ENCODE measurements around the gene PRRT1B.

Gene PRRT1B

DNA sequence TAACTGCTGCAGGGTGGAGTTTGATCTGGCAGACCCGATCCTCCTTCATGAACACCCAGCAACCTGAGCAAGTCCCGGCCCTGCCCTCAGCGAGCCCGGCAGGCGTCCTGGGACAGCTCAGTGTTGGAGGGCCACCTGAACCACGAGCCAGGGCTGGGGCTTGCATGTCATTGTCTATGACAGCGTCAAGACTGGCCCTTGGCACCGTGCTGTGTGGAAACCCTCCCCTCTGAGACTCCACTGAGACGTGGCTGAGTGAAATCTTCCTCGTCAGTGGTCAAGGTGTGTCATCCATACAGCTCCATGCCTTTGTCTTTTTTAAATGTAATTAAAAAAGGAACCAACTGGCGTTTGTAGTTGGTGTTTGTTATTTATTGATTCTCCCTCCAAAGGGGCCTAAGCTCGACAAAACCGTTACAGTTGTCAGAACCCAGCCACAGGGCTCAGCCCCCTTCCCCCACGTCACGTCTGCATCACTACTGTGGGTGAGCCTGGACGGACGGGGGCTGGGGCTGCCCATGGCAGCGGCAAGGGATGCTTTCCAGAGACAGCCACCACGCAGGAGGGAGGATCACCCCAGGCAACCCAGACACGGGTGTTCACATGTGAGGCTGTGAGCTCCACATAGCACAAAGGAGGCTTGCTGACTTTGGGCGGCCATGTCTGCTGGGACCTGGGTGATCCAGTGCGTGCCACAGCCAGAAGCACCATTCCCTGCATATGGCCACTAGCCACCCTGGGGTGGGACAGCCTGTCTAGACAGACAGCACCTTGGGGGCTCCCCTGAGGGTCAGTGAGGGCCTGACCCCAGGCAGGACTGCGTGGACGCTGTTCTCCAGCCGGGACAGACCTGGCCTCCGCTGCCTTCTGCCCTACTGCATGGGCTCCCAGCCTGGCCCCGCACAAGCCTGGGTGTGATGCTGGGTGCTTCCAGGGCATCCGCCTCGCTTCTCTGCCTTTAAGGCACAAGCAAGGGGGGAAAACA lies 21.6 kb upstream of the PRRT1B start:
- Histone ChIP-seq H3K9ac (ENCODE audit: low read length) (no peak overlapping the region), H2BK15ac (replicated peaks; ENCODE audit: low read depth) (no peak overlapping the region), H3K4me3 (ENCODE audit: low read length) (no peak overlapping the region), H3K36me3 (ENCODE audit: control insufficient read depth, insufficient read depth, low read length) (peaks cover 17% of the 10 kb centered on the region), H4K5ac (ENCODE audit: low read length) (no peak overlapping the region), H2BK5ac (ENCODE audit: low read length) (no peak overlapping the region), H2AK5ac (ENCODE audit: low read length) (no peak overlapping the region), H3K56ac (ENCODE audit: low read length) (no peak overlapping the region), H3K79me2 (ENCODE audit: control insufficient read depth, insufficient read depth, low read length) (no peaks in the 10 kb centered on the region), H3K27me3 (ENCODE audit: insufficient read depth, low read length, poor library complexity) (no peaks in the 10 kb centered on the region), H3K4ac (ENCODE audit: low read depth, low read length) (no peak overlapping the region), H3K4me1 (ENCODE audit: control insufficient read depth, low read depth, low read length) (no peaks in the 10 kb centered on the region), H3K79me1 (ENCODE audit: low read length) (no peaks in the 10 kb centered on the region), H3K18ac (ENCODE audit: low read length) (no peak overlapping the region), H3K27ac (ENCODE audit: low read depth, low read length) (no peak overlapping the region), H4K8ac (ENCODE audit: low read depth, low read length) (no peak overlapping the region), H3K23ac (ENCODE audit: low read length) (peak overlapping the region; percentile 66), H2BK120ac (ENCODE audit: low read depth, low read length) (no peak overlapping the region), H3K4me2 (ENCODE audit: low read length) (no peak overlapping the region)
- no CpG with 5 or more reads among the region's 29 CpGs for WGBS (ENCODE audit: extremely low coverage, insufficient coverage, low lambda C conversion rate)
- DNase-seq = no peak

GRCh38 chr9:131524665-131525315 lies 20.5 kb upstream of the PRRT1B start:
- Histone ChIP-seq H3K4ac (ENCODE audit: low read depth, low read length) (no peak overlapping the region), H2BK5ac (ENCODE audit: low read length) (no peak overlapping the region), H3K4me2 (ENCODE audit: low read length) (no peak overlapping the region), H3K79me2 (ENCODE audit: control insufficient read depth, insufficient read depth, low read length) (no peaks in the 10 kb centered on the region), H2AK5ac (ENCODE audit: low read length) (no peak overlapping the region), H3K56ac (ENCODE audit: low read length) (no peak overlapping the region), H3K27me3 (ENCODE audit: insufficient read depth, low read length, poor library complexity) (no peaks in the 10 kb centered on the region), H3K9ac (ENCODE audit: low read length) (no peak overlapping the region), H2BK15ac (replicated peaks; ENCODE audit: low read depth) (no peak overlapping the region), H3K4me1 (ENCODE audit: control insufficient read depth, low read depth, low read length) (no peaks in the 10 kb centered on the region), H3K23ac (ENCODE audit: low read length) (no peak overlapping the region), H3K18ac (ENCODE audit: low read length) (no peak overlapping the region), H4K5ac (ENCODE audit: low read length) (no peak overlapping the region), H3K36me3 (ENCODE audit: control insufficient read depth, insufficient read depth, low read length) (peaks cover 15% of the 10 kb centered on the region), H3K27ac (ENCODE audit: low read depth, low read length) (no peak overlapping the region), H4K8ac (ENCODE audit: low read depth, low read length) (no peak overlapping the region), H3K4me3 (ENCODE audit: low read length) (no peak overlapping the region), H3K79me1 (ENCODE audit: low read length) (peaks cover 4% of the 10 kb centered on the region), H2BK120ac (ENCODE audit: low read depth, low read length) (no peak overlapping the region)
- no CpG with 5 or more reads among the region's 23 CpGs for WGBS (ENCODE audit: extremely low coverage, insufficient coverage, low lambda C conversion rate)
- DNase-seq = no peak

GRCh38 chr9:131525643-131526565 lies 19.4 kb upstream of the PRRT1B start:
- H3K4ac ChIP-seq (ENCODE audit: low read depth, low read length) = no peak overlapping the region
- H3K27me3 ChIP-seq (ENCODE audit: insufficient read depth, low read length, poor library complexity) = no peaks in the 10 kb centered on the region
- H4K8ac ChIP-seq (ENCODE audit: low read depth, low read length) = no peak overlapping the region
- peaks cover 5% of the 10 kb centered on the region for H3K79me2 ChIP-seq (ENCODE audit: control insufficient read depth, insufficient read depth, low read length)
- H3K36me3 ChIP-seq (ENCODE audit: control insufficient read depth, insufficient read depth, low read length) = peaks cover 14% of the 10 kb centered on the region
- no peak overlapping the region for H3K4me3 ChIP-seq (ENCODE audit: low read length)
- no peak overlapping the region for H3K9ac ChIP-seq (ENCODE audit: low read length)
- no peak overlapping the region for H4K5ac ChIP-seq (ENCODE audit: low read length)
- no peak overlapping the region for H2BK120ac ChIP-seq (ENCODE audit: low read depth, low read length)
- H3K4me2 ChIP-seq (ENCODE audit: low read length) = no peak overlapping the region
- peaks cover 5% of the 10 kb centered on the region for H3K4me1 ChIP-seq (ENCODE audit: control insufficient read depth, low read depth, low read length)
- no peak overlapping the region for H3K23ac ChIP-seq (ENCODE audit: low read length)
- H3K18ac ChIP-seq (ENCODE audit: low read length) = no peak overlapping the region
- no peak overlapping the region for H2BK5ac ChIP-seq (ENCODE audit: low read length)
- no CpG with 5 or more reads among the region's 19 CpGs for WGBS (ENCODE audit: extremely low coverage, insufficient coverage, low lambda C conversion rate)
- H3K79me1 ChIP-seq (ENCODE audit: low read length) = peaks cover 10% of the 10 kb centered on the region
- no peak overlapping the region for H2BK15ac ChIP-seq (replicated peaks; ENCODE audit: low read depth)
- H3K27ac ChIP-seq (ENCODE audit: low read depth, low read length) = no peak overlapping the region
- H3K56ac ChIP-seq (ENCODE audit: low read length) = no peak overlapping the region
- H2AK5ac ChIP-seq (ENCODE audit: low read length) = no peak overlapping the region
- DNase-seq = no peak

GRCh38 chr9:131528186-131528585 lies 17.1 kb upstream of the PRRT1B start:
- H3K27me3 ChIP-seq (ENCODE audit: insufficient read depth, low read length, poor library complexity) = no peaks in the 10 kb centered on the region
- no peak overlapping the region for H3K9ac ChIP-seq (ENCODE audit: low read length)
- peaks cover 10% of the 10 kb centered on the region for H3K79me1 ChIP-seq (ENCODE audit: low read length)
- no CpG with 5 or more reads among the region's 7 CpGs for WGBS (ENCODE audit: extremely low coverage, insufficient coverage, low lambda C conversion rate)
- no peak overlapping the region for H3K23ac ChIP-seq (ENCODE audit: low read length)
- H2AK5ac ChIP-seq (ENCODE audit: low read length) = no peak overlapping the region
- H2BK120ac ChIP-seq (ENCODE audit: low read depth, low read length) = no peak overlapping the region
- no peak overlapping the region for H2BK5ac ChIP-seq (ENCODE audit: low read length)
- H3K4me1 ChIP-seq (ENCODE audit: control insufficient read depth, low read depth, low read length) = peaks cover 5% of the 10 kb centered on the region
- peaks cover 11% of the 10 kb centered on the region for H3K36me3 ChIP-seq (ENCODE audit: control insufficient read depth, insufficient read depth, low read length)
- no peak overlapping the region for H3K4ac ChIP-seq (ENCODE audit: low read depth, low read length)
- no peak overlapping the region for H3K27ac ChIP-seq (ENCODE audit: low read depth, low read length)
- no peak overlapping the region for H3K4me2 ChIP-seq (ENCODE audit: low read length)
- H2BK15ac ChIP-seq (replicated peaks; ENCODE audit: low read depth) = no peak overlapping the region
- no peak overlapping the region for H3K4me3 ChIP-seq (ENCODE audit: low read length)
- no peak for DNase-seq
- no peak overlapping the region for H4K8ac ChIP-seq (ENCODE audit: low read depth, low read length)
- H3K18ac ChIP-seq (ENCODE audit: low read length) = no peak overlapping the region
- no peak overlapping the region for H3K56ac ChIP-seq (ENCODE audit: low read length)
- H3K79me2 ChIP-seq (ENCODE audit: control insufficient read depth, insufficient read depth, low read length) = peaks cover 5% of the 10 kb centered on the region
- H4K5ac ChIP-seq (ENCODE audit: low read length) = no peak overlapping the region

GRCh38 chr9:131528886-131529505 lies 16.3 kb upstream of the PRRT1B start:
- Histone ChIP-seq H3K36me3 (ENCODE audit: control insufficient read depth, insufficient read depth, low read length) (peaks cover 10% of the 10 kb centered on the region), H3K4me1 (ENCODE audit: control insufficient read depth, low read depth, low read length) (peaks cover 5% of the 10 kb centered on the region), H3K27me3 (ENCODE audit: insufficient read depth, low read length, poor library complexity) (no peaks in the 10 kb centered on the region), H3K23ac (ENCODE audit: low read length) (no peak overlapping the region), H2BK5ac (ENCODE audit: low read length) (no peak overlapping the region), H3K79me1 (ENCODE audit: low read length) (peaks cover 10% of the 10 kb centered on the region), H3K4me2 (ENCODE audit: low read length) (no peak overlapping the region), H3K9ac (ENCODE audit: low read length) (no peak overlapping the region), H2BK15ac (replicated peaks; ENCODE audit: low read depth) (no peak overlapping the region), H4K8ac (ENCODE audit: low read depth, low read length) (no peak overlapping the region), H3K4me3 (ENCODE audit: low read length) (no peak overlapping the region), H4K5ac (ENCODE audit: low read length) (no peak overlapping the region), H3K56ac (ENCODE audit: low read length) (no peak overlapping the region), H3K18ac (ENCODE audit: low read length) (no peak overlapping the region), H2AK5ac (ENCODE audit: low read length) (no peak overlapping the region), H2BK120ac (ENCODE audit: low read depth, low read length) (no peak overlapping the region), H3K27ac (ENCODE audit: low read depth, low read length) (no peak overlapping the region), H3K4ac (ENCODE audit: low read depth, low read length) (no peak overlapping the region), H3K79me2 (ENCODE audit: control insufficient read depth, insufficient read depth, low read length) (peaks cover 5% of the 10 kb centered on the region)
- no peak for DNase-seq
- WGBS (ENCODE audit: extremely low coverage, insufficient coverage, low lambda C conversion rate) = no CpG with 5 or more reads among the region's 35 CpGs
